Measurements from ENCODE around the gene NPAS3.

DNA sequence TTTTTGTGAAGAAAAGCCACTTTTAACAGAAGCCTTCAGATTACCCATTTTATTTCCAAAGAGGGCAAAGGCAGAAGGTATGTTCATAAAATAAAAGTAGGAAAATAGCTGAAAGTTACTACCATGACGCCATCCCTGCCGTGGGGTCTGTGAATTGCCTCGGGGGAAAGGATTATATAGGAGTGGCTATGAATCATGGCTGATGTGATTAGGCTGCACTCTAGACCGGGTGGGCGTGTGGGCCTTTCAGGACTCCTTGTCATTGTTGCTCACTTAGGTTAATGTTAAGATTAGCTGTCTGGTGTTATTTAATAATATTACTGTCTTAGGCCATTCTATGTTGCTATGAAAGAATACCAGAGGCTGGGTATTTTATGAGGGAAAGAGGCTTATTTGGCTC is 816.7 kb downstream of the NPAS3 start:
- TF ChIP-seq EZH2phosphoT487 (IDR thresholded peaks at IDR 0.05; ENCODE audit: borderline replicate concordance), result no peak
- TF ChIP-seq, protein P1, sequence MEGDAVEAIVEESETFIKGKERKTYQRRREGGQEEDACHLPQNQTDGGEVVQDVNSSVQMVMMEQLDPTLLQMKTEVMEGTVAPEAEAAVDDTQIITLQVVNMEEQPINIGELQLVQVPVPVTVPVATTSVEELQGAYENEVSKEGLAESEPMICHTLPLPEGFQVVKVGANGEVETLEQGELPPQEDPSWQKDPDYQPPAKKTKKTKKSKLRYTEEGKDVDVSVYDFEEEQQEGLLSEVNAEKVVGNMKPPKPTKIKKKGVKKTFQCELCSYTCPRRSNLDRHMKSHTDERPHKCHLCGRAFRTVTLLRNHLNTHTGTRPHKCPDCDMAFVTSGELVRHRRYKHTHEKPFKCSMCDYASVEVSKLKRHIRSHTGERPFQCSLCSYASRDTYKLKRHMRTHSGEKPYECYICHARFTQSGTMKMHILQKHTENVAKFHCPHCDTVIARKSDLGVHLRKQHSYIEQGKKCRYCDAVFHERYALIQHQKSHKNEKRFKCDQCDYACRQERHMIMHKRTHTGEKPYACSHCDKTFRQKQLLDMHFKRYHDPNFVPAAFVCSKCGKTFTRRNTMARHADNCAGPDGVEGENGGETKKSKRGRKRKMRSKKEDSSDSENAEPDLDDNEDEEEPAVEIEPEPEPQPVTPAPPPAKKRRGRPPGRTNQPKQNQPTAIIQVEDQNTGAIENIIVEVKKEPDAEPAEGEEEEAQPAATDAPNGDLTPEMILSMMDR (conservative IDR thresholded peaks at IDR 0.05; ENCODE audit: low read length), result no peak

Data from Loucy (cell line).